H1 (cell line): Measurements from ENCODE around the gene B4GALT5. TPM values are rescaled to one million over a fixed set of nuclear protein-coding genes. Genes with fewer than 3 reads are reported as not detected.
A peak's percentile ranks its signal among the peaks of the same experiment; 100 is the strongest.

Source experiments
- CTCF ChIA-PET: fragments of 300-600 bp; sonication (Branson Sonifier 250); formaldehyde crosslinking; loops from one replicate; lab custom pipeline; 2021; ENCODE audit not compliant: partially characterized antibody; lab: Charles Lee
- POLR2A ChIA-PET: fragments of 300-600 bp; sonication (Branson Sonifier 250); formaldehyde crosslinking; loops from one replicate; lab custom pipeline; 2021; ENCODE audit warnings: inconsistent platforms; ENCODE audit not compliant: partially characterized antibody; lab: Charles Lee
- DNase-seq, 2 experiments: peaks; one replicate each; pipeline versions ENCODE4 v3.0.0 to v3.0.0-alpha.2; 2010 to 2022; ENCODE audit warnings: low spot score in 2 of 2, low read depth in 1 of 2, mixed read lengths in 1 of 2
- FAIRE-seq: peaks from 2 replicates; lab custom pipeline; 2011; peaks lifted over from hg19 to GRCh38; lab: Jason Lieb, UNC
- H2AFZ ChIP-seq: 2 replicates; pipeline ENCODE4 v1.8.1; 2012; ENCODE audit warnings: low read length, inconsistent platforms
- H2AK5ac ChIP-seq: 2 replicates; pipeline ENCODE4 v1.6.1; 2013; ENCODE audit warnings: low read depth, low read length
- H2BK120ac ChIP-seq: replicated peaks from 2 replicates; pipeline ENCODE3; 2013; ENCODE audit warnings: low read depth, low read length, inconsistent platforms
- H2BK12ac ChIP-seq: 2 replicates; pipeline ENCODE4 v1.6.1; 2013; ENCODE audit warnings: low read depth, low read length
- H2BK15ac ChIP-seq: 2 replicates; pipeline ENCODE4 v1.6.1; 2013; ENCODE audit warnings: low read length
- H2BK20ac ChIP-seq: 2 replicates; pipeline ENCODE4 v1.6.1; 2013; ENCODE audit warnings: low read length
- H2BK5ac ChIP-seq: 2 replicates; pipeline ENCODE4 v1.6.1; 2013; ENCODE audit warnings: low read depth, low read length
- H3K14ac ChIP-seq: 2 replicates; pipeline ENCODE4 v1.6.1; 2013; ENCODE audit warnings: inconsistent platforms; ENCODE audit not compliant: insufficient read length
- H3K18ac ChIP-seq: 2 replicates; pipeline ENCODE4 v1.6.1; 2013; ENCODE audit warnings: low read length; ENCODE audit errors: extremely low read depth
- H3K23ac ChIP-seq: 2 replicates; pipeline ENCODE4 v1.6.1; 2013; ENCODE audit warnings: inconsistent platforms; ENCODE audit not compliant: insufficient read length
- H3K23me2 ChIP-seq: 2 replicates; pipeline ENCODE4 v1.6.1; 2013; ENCODE audit warnings: low read depth, low read length
- H3K27ac ChIP-seq: 2 replicates; pipeline ENCODE4 v1.6.1; 2011; ENCODE audit warnings: low read depth, low read length, inconsistent platforms
- H3K27me3 ChIP-seq, 4 experiments: replicated peaks in 1 of 4; 1 replicate in 1 of 4; 2 replicates in 3 of 4; pipeline versions ENCODE4 v1.6.1 to v1.8.1; 2011 to 2013; ENCODE audit warnings: low read length in 3 of 4, mild to moderate bottlenecking in 3 of 4, inconsistent platforms in 2 of 4, mixed read lengths in 2 of 4, moderate library complexity in 1 of 4; ENCODE audit not compliant: control insufficient read depth in 3 of 4, insufficient read depth in 3 of 4; ENCODE audit errors: extremely low read depth in 1 of 4
- H3K36me3 ChIP-seq, 4 experiments: 2 replicates each; pipeline versions ENCODE4 v1.6.1 to v1.8.1; 2011 to 2013; ENCODE audit warnings: mild to moderate bottlenecking in 4 of 4, low read length in 3 of 4, moderate library complexity in 2 of 4, control low read depth in 1 of 4, inconsistent platforms in 1 of 4; ENCODE audit not compliant: insufficient read depth in 4 of 4, control insufficient read depth in 2 of 4
- H3K4ac ChIP-seq: replicated peaks from 2 replicates; pipeline ENCODE3; 2013; ENCODE audit warnings: low read length, low read depth, mixed read lengths, inconsistent platforms; ENCODE audit not compliant: insufficient read length
- H3K4me1 ChIP-seq, 4 experiments: replicated peaks in 1 of 4; 1 replicate in 1 of 4; 2 replicates in 3 of 4; pipeline versions ENCODE4 v1.6.1 to v1.8.1; 2011 to 2013; ENCODE audit warnings: low read length in 3 of 4, inconsistent platforms in 2 of 4, mixed read lengths in 1 of 4; ENCODE audit not compliant: insufficient read depth in 4 of 4, control insufficient read depth in 3 of 4
- H3K4me2 ChIP-seq, 2 experiments: 2 replicates each; pipeline versions ENCODE4 v1.6.1 to v1.8.1; 2011 to 2013; ENCODE audit warnings: low read depth in 2 of 2, low read length in 2 of 2, control low read depth in 1 of 2, inconsistent platforms in 1 of 2, mild to moderate bottlenecking in 1 of 2; ENCODE audit not compliant: insufficient read depth in 1 of 2
- H3K4me3 ChIP-seq, 4 experiments: fragments of 200-600, 300-600 bp in 1 of 4; sonication (generic), shearing (Covaris generic), sonication (Bioruptor Twin) in 1 of 4; 2 replicates each; pipeline versions ENCODE4 v1.5.1 to v1.8.1; 2011 to 2016; ENCODE audit warnings: low read length in 4 of 4, low read depth in 3 of 4, control low read depth in 2 of 4, inconsistent platforms in 2 of 4, mild to moderate bottlenecking in 2 of 4, mixed read lengths in 1 of 4, moderate library complexity in 1 of 4; ENCODE audit not compliant: insufficient read depth in 2 of 4; ENCODE audit errors: extremely low read depth in 1 of 4
- H3K56ac ChIP-seq: replicated peaks from 2 replicates; pipeline ENCODE3; 2013; ENCODE audit warnings: low read depth, mild to moderate bottlenecking, mixed read lengths, low read length, inconsistent platforms; ENCODE audit not compliant: insufficient read length
- H3K79me1 ChIP-seq: 2 replicates; pipeline ENCODE4 v1.6.1; 2013; ENCODE audit warnings: low read depth, low read length, control low read depth
- H3K79me2 ChIP-seq, 2 experiments: 2 replicates each; pipeline versions ENCODE4 v1.6.1 to v1.8.1; 2012 to 2013; ENCODE audit warnings: low read length in 2 of 2, mild to moderate bottlenecking in 2 of 2, inconsistent platforms in 1 of 2; ENCODE audit not compliant: insufficient read depth in 2 of 2, control insufficient read depth in 1 of 2
- H3K9ac ChIP-seq, 4 experiments: replicated peaks in 1 of 4; 1 replicate in 1 of 4; 2 replicates in 3 of 4; pipeline versions ENCODE4 v1.6.1 to v1.8.1; 2011 to 2013; ENCODE audit warnings: low read depth in 3 of 4, low read length in 3 of 4, control low read depth in 2 of 4, mild to moderate bottlenecking in 2 of 4, moderate library complexity in 2 of 4, inconsistent platforms in 1 of 4; ENCODE audit errors: extremely low read depth in 1 of 4
- H3K9me3 ChIP-seq, 2 experiments: 2 replicates each; pipeline versions ENCODE4 v1.6.1 to v1.8.1; 2012 to 2013; ENCODE audit warnings: mild to moderate bottlenecking in 2 of 2, moderate library complexity in 2 of 2, control low read depth in 1 of 2, inconsistent platforms in 1 of 2, low read depth in 1 of 2, low read length in 1 of 2, mixed read lengths in 1 of 2; ENCODE audit not compliant: insufficient read depth in 2 of 2
- H4K20me1 ChIP-seq, 2 experiments: replicated peaks in 1 of 2; 2 replicates each; pipeline versions ENCODE3 to v1.8.1; 2011 to 2013; ENCODE audit warnings: inconsistent platforms in 2 of 2, low read length in 2 of 2, mild to moderate bottlenecking in 1 of 2; ENCODE audit not compliant: insufficient read depth in 2 of 2, control insufficient read depth in 1 of 2
- H4K5ac ChIP-seq: 2 replicates; pipeline ENCODE4 v1.6.1; 2013; ENCODE audit warnings: low read length, low read depth, mixed read lengths, inconsistent platforms; ENCODE audit not compliant: insufficient read length
- H4K8ac ChIP-seq: 2 replicates; pipeline ENCODE4 v1.8.0; 2013; ENCODE audit warnings: mild to moderate bottlenecking, moderate library complexity, low read length, inconsistent platforms; ENCODE audit not compliant: insufficient read depth; ENCODE audit errors: extremely low read depth
- H4K91ac ChIP-seq: replicated peaks from 2 replicates; pipeline ENCODE3; 2013; ENCODE audit warnings: low read length, mixed read lengths, inconsistent platforms; ENCODE audit not compliant: insufficient read length
- CBX8 ChIP-seq: fragments of 300-800, 300-1000 bp; sonication (generic); IDR thresholded peaks from 2 replicates; pipeline ENCODE4 v1.7.1; 2016; ENCODE audit warnings: low read depth, low read length, borderline replicate concordance
- CREB1 ChIP-seq: IDR thresholded peaks from 2 replicates; pipeline ENCODE4 v1.6.1; 2012; ENCODE audit warnings: inconsistent platforms
- CTBP2 ChIP-seq: IDR thresholded peaks from 2 replicates; pipeline ENCODE4 v1.7.0; 2011; ENCODE audit warnings: borderline replicate concordance, mild to moderate bottlenecking, moderate library complexity, mixed read lengths, low read length; ENCODE audit not compliant: insufficient read depth, insufficient read length
- HDAC6 ChIP-seq: IDR thresholded peaks from one replicate; pipeline ENCODE4 v1.7.1; 2012; ENCODE audit warnings: low read depth, mild to moderate bottlenecking, inconsistent platforms, low read length, moderate library complexity
- JUND ChIP-seq: IDR thresholded peaks from 2 replicates; pipeline ENCODE4 v1.6.1; 2011; ENCODE audit warnings: mild to moderate bottlenecking, improper control_type of control experiment, low read length
- NRF1 ChIP-seq: IDR thresholded peaks from 2 replicates; pipeline ENCODE4 v1.6.1; 2011; ENCODE audit warnings: mild to moderate bottlenecking, low read depth, low read length, improper control_type of control experiment
- SIRT6 ChIP-seq: IDR thresholded peaks from one replicate; pipeline ENCODE4 v1.7.1; 2012; ENCODE audit warnings: low read length, inconsistent platforms
- WGBS, 2 experiments: shearing (Covaris generic) in 1 of 2; methylation state at CpG; one replicate each; pipeline versions ENCODE4 v1.1.6 to v1.1.7; 2013 to 2015; ENCODE audit warnings: low lambda C conversion rate in 2 of 2, mixed read lengths in 2 of 2, inconsistent platforms in 1 of 2, low coverage in 1 of 2, missing lambda C conversion rate in 1 of 2; ENCODE audit not compliant: insufficient replicate concordance in 2 of 2, insufficient coverage in 1 of 2, insufficient read length in 1 of 2; ENCODE audit errors: extremely low coverage in 1 of 2, missing lambda C conversion rate in 1 of 2; 5-methylcytosine and 5-hydroxymethylcytosine counted together
- polyA plus RNA-seq, 7 experiments: library from polyadenylated mRNA; depleted of rRNA in 3 of 7; stranded (reverse) in 5 of 7; unstranded in 2 of 7; fragments of >200 nt in 5 of 7; fragments of 200-250 nt in 2 of 7; gene quantifications; 1 replicate in 5 of 7; 2 replicates in 1 of 7; 4 replicates in 1 of 7; pipeline versions ENCODE4 v1.2.1 to v1.2.3, GENCODE V29; 2011 to 2013; ENCODE audit warnings: missing spikeins in 2 of 7, mixed read lengths in 2 of 7
- total RNA-seq: library from RNA; stranded (reverse); fragmentation: NEBNext Ultra II Directional; extraction: Animal tissue kit (Norgen Biotek cat#: 25700); gene quantifications from 2 replicates; pipeline ENCODE4 v1.2.1, GENCODE V29; 2021
- TF ChIP-seq, protein P1 (sequence below): IDR thresholded peaks from 2 replicates; pipeline ENCODE4 v1.6.1; 2012; ENCODE audit warnings: inconsistent platforms
- TF ChIP-seq, protein P2 (sequence below): IDR thresholded peaks from 2 replicates; pipeline ENCODE4 v1.6.1; 2011; ENCODE audit warnings: low read length, improper control_type of control experiment

The B4GALT5 gene
- total and polyA plus RNA-seq, 2 of the 8 experiments (the other 6 are each of a cell fraction or from before 2014, with no cell fraction given): 46.5 to 75.4 TPM

GRCh38 chr20:49615401-49616153 is 98.1 kb downstream of the B4GALT5 start:
- Histone ChIP-seq H3K79me1 (no peaks in the 10 kb centered on the region), H3K27ac (no peak overlapping the region), H2BK120ac (no peak overlapping the region), H2BK15ac (0 out of 2 replicates have a peak overlapping the region, but pooled peaks have one; percentile 29), H2AFZ (no peak overlapping the region), H2BK20ac (no peak overlapping the region; the same call in 1 of the 2 replicates), H3K4me3 (no peak overlapping the region), H3K9me3 (no peaks in the 10 kb centered on the region), H3K36me3 (no peaks in the 10 kb centered on the region), H3K4me1 (peaks cover 0 to 5% (median 2%) of the 10 kb centered on the region in 4 experiments; a peak in 1 of 7 replicates), H4K91ac (no peak overlapping the region), H3K18ac (no peak overlapping the region), H3K79me2 (no peaks in the 10 kb centered on the region), H3K56ac (no peak overlapping the region), H3K14ac (no peak overlapping the region), H3K4me2 (no peak overlapping the region), H2AK5ac (no peak overlapping the region), H3K27me3 (no peaks in the 10 kb centered on the region), H2BK5ac (no peak overlapping the region), H4K20me1 (peaks cover 0 to 6% of the 10 kb centered on the region in 2 experiments), H3K23me2 (peaks cover 15% of the 10 kb centered on the region; the same call in 1 of the 2 replicates), H3K23ac (no peak overlapping the region), H3K9ac (no peak overlapping the region), H4K5ac (no peak overlapping the region), H2BK12ac (no peak overlapping the region), H4K8ac (no peak overlapping the region; the same call in 1 of the 2 replicates), H3K4ac (no peak overlapping the region)
- 89% methylated on average over 15 of the region's 15 CpGs; no CpG with 5 or more reads in 1 of the 2 experiments for WGBS, 2 experiments
- no peak for DNase-seq
- FAIRE-seq: no peak
- POLR2A ChIA-PET: interaction anchor here (0.8 to 1.5 kb wide), 2 partner anchors 11 kb away, joined by 3 to 7 read pairs; no protein-coding TSS in a partner anchor
- CTCF ChIA-PET: interaction anchor here (0.6 to 23.7 kb wide), 14 partner anchors 8 to 277 kb away, joined by 3 to 665 read pairs (median 3); no protein-coding TSS in a partner anchor
- no peak for TF ChIP-seq HDAC6
- no peak for TF ChIP-seq SIRT6
- TF ChIP-seq JUND: no peak
- no peak for TF ChIP-seq CREB1
- TF ChIP-seq NRF1: no peak
- TF ChIP-seq CBX8: no peak
- TF ChIP-seq, protein P1, sequence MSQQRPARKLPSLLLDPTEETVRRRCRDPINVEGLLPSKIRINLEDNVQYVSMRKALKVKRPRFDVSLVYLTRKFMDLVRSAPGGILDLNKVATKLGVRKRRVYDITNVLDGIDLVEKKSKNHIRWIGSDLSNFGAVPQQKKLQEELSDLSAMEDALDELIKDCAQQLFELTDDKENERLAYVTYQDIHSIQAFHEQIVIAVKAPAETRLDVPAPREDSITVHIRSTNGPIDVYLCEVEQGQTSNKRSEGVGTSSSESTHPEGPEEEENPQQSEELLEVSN: no peak
- TF ChIP-seq, protein P2, sequence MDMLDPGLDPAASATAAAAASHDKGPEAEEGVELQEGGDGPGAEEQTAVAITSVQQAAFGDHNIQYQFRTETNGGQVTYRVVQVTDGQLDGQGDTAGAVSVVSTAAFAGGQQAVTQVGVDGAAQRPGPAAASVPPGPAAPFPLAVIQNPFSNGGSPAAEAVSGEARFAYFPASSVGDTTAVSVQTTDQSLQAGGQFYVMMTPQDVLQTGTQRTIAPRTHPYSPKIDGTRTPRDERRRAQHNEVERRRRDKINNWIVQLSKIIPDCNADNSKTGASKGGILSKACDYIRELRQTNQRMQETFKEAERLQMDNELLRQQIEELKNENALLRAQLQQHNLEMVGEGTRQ: no peak
- no peak for TF ChIP-seq CTBP2
